NCI-H2227 (cell line): ENCODE results near the gene MAP4K5.
"Not testable (repeated sequence)": the region's sequence is repeated elsewhere in the genome, so short reads cannot be mapped to it uniquely, and the experiment has no call there.

Source experiments
- DNase-seq: peaks from one replicate; lab custom pipeline; 2025; ENCODE audit not compliant: unreplicated experiment; lab: John Stamatoyannopoulos, UW

MAP4K5 gene

DNA sequence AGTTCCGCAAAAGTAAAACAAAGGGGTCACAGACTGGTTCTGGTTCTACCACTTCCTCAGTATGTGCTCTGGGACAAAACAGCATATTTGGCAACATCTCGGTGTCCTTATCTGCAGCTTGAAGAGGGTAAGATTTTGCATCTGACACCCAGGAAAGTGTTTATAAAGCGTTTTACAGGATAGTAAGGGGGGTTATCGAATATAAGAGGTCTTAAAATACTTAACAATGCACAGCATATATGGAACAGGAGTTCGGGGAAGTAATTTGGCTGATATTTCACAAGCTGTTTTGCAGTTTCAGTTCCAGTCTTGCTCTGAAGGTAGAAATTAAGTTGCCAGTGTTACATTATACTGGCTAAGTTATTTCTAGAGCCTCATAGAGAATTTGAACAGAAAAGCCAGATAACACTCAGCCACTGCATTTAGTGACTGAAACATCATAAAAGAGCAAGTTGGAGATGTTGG is 904 bp upstream of the MAP4K5 start:
- DNase-seq, result no peak

DNA sequence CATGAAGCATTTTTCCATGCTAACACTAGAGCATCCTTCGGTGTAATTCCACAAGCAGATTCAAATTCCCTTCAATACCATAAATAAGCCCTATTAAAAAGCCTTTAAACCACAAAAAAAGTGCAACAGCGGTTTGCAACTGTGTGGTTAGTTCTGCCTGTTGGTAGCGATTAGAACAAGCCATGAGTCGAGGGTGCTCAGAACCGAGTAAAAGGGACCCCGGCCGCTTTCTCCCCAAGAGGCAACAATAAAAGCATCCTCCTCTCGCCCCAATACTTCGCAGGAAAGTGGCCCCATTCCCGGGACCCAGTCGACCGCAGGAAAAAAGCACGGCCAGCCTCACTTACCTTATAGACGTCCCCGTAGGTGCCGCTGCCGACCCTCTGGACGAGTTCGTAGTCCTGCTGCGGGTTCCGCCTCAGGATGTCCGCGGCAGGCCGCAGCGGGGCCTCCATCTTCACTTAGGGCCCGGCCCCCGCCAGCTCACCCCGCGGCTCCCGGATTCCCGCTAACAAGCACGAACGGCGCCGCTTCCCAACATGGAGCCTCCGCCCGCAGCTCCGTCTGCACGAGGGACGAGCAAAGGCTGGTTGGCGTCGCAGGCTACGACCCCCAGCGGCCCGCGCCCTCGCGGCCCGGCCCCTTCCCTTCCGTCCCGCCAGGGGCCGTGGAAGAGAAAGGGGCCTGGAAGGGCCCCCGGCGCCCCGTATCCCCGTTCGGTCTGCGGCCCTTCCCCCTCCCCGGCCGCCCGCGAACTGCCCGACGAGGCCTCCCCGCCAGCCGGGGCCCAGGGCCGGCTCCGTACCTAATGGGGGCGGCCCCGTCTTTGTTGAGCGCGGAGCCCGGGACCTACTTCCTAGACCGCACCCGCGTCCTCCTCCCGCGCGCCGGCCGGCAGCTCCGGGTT is 521 bp downstream of the MAP4K5 start:
- peak; percentile 65 for DNase-seq

DNA sequence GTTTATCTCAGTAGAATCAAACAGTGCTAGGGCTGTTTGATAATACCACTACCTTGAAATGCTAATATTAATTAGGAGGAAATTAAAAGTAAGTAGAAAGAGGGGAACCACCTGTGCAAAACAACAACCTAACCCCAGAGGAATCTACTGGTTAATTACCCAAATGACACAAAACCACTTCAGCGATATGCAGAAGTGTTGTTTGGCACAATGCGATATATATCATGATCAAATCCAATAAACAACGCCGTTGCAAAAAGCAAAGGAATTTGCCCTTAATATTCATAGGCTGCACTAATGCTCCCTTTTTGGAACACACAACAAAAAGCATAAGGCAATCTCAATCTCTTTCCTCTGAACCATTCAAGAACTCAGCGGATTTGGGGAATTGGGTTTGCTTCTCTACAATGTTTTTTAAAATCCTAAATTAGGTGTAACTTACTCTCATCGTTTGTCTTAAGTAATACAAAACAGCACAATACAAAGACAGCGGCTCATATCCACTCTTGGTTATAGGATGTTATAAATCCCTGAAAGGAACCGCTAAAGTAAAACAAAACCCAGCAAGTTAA is 1.5 kb downstream of the MAP4K5 start:
- DNase-seq, result no peak

DNA sequence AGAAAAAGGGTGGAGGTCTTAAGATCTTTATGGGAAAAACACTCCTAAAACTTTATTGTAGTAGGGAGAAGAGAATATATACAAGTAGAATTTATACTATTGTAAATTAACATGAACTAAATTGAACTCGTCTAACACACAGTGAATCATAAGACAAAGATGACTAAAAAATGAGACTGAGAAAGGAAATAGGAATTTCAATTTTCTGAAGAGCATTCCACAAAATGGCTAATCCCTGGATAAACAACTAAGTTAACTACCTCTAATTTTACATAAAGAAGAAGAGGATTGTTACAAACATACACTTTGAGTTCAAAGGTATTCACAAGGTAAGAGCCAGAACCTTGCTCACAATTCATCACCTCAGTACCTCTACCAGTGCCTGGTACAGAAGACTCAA is 2.0 kb downstream of the MAP4K5 start:
- no peak for DNase-seq

DNA sequence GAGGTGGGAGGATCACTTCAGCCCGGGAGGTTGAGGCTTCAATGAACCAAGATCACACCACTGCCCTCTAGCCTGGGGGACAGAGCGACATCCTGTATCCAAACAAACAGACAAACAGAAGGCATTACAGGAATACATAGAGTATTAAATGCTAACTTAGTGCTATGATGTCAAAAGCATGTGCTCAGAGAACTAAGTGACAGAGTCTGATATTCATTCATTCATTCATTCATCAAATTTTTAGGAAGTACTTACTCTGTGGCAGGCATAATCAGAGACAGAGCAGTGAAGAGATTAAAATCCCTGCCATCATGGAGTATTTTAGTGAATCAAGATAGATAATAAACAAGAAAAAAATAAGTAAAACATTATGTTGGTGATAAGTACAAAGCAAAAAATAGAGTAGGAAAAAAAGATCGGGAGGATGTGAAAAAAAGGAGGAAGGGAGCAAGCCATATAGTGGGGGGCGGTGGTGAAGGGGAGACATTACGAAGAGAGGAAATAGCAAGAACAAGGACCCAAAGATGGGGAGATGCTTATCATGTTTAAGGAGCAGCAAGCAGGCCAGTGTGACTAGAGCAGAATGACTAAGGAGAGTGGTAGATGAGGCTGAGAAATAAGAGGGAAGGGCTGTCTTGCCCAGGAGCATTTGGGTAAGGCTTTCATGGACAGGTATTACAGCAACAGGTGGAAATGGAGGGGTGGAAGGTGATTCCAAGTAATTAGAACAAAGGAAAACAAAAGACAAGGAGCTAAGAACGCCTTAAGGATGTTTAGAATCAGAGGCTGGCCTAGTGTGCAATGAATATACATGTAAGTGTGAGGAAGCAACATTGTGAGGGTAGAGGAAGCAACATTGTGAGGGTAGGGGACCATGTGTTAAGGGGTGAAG is 2.8 kb downstream of the MAP4K5 start:
- DNase-seq, result no peak

DNA sequence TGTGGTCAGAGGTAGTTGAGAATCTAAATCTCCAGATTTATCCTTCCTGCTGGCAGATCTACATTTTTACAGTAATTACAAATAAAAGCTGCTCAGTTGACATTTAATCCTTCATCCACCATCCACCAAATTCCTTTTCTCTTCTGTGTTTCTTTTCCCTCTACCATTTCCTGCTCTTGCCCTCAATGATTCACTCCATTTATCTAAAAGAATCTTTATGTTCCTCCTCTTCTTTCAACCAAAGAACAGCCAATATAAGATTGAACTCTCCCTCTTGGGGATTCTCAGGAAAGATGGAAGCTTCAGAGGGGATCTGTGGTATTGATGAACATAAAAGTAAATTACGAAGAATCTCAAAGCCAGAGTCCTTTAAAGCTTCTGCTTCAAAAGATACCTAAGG is 4.4 kb downstream of the MAP4K5 start:
- no peak for DNase-seq

DNA sequence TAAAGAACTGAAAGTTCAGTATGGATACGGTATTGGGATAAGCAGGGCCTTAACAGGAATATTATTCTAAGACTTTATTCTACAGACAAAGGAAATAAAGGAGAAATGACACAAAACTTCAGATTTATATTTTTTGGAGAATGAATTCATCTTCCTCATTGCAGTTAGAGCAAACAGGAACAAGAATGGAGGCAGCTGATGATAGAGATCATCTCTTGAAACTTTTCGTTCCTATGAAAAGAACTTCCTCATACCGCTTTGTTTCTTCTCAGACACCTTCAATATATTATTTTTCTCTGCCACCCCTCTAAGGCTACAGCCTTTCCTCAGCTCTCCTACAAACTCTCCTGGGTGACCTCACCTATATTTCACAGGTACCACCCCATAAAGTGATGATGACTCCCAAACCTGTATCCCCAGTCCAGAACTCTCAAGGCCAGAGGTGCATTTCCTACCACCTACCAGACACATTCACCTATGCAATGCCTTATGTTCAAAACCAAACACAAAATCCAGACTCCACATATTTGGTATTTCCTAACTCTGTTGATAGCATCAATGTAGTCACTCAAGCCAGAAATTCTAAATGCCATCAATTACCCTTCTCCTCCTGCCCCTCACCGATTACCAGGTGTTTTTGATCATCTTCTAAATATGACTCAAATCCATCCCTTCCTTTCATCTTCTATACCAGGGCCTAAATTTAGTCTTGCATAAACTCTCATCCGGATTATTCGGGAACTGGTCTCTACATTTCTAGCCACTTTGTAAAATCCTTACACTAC is 7.4 kb downstream of the MAP4K5 start:
- DNase-seq, result no peak

DNA sequence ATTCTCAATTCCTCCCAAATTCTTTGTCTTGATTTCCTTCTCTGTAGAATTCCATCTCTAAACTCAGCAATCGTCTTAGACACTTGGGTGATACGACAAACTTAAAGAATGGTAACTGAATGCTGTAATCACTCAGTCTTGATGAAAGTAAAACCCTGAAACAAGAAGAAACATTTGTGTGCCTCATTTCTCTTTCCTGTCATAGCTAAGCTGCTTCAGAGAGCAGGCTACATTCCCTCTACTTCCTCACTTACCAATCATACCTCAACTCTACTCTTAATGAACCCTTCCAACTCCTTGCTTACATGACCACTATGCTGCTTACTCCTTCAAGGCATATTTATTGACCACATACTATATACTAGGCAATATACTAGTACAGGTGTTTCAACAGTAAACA is 8.3 kb downstream of the MAP4K5 start:
- DNase-seq, result no peak

DNA sequence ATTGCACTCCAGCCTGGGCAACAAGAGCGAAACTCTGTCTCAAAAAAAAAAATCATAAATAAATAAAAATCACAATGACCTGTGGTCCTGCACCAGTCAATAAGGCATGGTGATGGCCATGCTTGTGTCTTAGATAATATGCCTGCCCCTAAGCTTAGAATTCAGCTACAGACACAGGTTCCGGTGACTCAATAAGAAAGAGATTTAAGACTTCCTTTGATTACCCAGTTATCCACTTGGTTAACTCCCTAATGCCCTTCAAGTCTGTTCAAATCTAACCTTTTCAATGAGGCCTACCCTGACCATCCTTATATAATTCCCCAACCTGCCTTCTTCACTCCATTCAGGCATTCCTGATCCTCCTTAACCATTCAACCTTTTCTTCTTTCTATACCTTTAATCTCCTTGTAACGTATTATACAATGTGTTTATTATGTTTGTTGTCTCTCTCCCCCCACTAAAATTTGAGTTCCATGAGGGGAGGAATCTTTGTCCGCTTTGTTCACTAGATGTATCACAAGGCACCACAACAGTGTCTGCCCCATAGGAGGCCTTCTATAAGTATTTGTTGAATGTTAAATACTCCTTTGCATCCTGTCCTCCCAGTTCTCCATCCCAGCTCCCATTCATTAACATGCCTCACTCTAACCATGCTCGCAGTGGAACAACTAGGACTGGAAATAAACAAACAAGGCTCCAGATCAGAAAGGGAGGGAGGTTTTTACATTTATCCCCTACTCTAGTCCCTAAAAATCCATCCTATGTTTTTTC is 8.9 kb downstream of the MAP4K5 start:
- DNase-seq, result no peak

DNA sequence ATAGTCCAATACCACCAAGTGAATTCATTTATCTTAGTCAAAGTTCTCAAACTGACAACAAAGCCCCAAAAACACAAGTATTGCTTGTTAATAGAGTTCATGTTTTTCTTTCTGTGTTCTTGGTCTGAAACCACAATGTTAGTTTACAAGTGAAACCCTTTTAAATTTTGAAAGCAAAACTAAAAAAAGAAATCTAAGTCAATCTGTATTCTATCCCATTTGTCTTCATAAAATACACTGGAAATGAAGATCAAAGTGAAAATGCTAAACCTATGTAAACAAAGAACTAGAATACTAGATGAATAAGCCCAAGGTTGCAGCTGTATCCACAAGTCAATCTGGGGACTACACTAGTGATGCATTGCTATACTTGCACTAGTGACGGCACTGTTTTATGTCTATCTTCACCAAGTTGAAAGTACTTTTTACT is 10.4 kb downstream of the MAP4K5 start:
- no peak for DNase-seq

DNA sequence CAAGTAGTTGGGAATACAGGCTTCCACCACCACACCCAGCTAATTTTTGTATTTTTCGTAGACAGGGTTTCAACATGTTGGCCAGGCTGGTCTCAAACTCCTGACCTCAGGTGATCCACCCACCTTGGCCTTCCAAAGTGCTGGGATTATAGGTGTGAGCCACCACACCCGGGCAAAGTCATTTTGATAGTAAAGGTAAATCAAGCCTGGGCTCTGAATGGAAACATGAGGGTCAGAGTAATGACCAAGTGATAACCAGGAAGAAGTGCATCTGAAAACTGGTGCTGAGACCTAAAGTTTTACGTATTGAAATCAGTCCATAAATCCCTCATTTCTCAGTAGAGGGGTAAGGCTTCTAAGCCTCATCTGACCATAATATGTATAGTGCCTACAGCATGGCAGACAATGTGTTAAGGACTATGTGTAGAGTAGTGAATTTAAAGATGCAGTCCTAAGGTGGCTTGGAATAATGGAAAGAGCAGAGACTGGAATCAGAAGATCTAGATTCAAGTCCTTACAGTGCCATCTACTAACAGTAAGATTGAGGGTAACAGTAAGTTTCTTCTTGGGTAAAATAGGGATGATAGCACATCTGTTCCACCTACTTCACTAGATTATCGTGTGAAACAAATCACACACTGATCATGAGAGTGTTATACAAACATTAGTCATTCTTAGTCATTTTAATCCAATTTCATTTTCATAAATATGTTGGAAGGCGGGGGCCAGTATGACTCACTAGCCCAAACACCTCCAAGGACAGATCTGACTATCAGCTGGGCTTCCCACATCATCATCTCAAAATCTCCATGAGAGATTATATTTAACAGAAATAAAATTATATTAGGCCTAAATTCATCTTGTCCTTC is 11.2 kb downstream of the MAP4K5 start:
- no peak for DNase-seq

DNA sequence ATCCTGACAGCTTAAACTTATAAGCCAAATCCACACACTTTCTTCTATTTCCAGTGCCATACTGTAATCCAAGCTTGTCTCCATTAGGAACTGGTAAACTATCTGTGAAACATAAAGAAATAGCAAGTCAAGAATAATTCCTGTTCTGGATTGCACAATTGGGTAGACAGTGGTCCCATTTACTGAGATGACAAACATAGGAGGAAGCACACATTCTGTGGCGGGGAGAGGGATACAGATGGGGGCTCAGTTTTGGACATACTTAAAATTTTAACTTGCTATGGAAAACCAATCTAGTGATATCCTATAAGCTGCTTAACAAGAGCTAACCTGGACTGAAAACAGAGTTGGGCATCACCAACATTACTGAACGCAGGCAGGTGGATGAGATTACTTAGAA is 16.3 kb downstream of the MAP4K5 start:
- no peak for DNase-seq

DNA sequence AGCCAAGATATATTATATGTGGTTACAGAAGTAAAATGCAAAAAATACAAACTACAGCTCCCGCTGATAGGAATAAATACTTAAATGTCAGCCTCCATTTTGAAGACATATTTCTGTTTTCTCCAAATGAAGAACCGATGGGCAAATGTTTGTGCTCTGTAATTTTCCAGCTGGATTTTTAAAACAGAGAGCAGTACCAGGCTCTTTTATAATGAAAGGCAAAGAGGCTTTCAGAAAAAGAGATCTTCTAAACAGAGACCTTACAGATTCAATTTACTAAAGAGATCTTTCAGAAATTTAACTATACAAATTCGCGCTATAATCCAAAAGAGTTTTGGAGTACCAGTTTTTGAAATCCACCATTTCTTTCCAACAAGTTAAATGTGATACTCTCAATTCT is 19.9 kb downstream of the MAP4K5 start:
- no peak for DNase-seq

DNA sequence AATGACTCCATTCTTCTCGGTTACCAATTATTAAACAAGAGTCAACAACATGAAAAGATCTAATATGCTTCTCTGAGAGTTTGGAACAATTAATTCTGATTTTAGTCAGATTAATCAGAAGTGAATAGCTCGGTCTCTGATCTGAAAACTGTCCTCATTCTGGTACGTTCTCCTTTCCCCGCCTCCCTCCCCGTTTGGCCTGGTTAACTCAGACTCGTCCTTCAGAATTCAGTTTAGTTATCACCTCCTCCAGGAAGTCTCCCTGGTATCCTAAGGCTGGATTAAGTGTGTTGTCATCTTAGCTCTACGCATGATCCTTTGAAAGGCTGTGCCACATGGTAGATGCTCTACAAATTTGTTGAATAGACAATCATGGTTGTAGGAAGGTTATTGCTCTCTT is 22.2 kb downstream of the MAP4K5 start:
- no peak for DNase-seq

DNA sequence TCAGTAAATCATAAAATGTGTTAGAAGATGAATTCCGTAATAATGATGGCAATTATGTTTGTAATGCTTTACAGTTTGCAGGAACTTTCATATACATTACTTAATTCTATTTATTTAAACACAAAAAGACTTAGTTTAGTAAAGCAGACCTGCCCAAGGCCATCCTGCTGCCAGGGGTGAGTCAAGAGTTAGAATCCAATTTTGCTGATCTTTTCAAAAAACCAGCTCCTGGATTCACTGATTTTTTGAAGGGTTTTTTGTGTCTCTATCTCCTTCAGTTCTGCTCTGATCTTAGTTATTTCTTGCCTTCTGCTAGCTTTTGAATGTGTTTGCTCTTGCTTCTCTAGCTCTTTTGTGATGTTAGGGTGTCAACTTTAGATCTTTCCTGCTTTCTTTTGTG is 25.3 kb downstream of the MAP4K5 start:
- not testable (repeated sequence) for DNase-seq

DNA sequence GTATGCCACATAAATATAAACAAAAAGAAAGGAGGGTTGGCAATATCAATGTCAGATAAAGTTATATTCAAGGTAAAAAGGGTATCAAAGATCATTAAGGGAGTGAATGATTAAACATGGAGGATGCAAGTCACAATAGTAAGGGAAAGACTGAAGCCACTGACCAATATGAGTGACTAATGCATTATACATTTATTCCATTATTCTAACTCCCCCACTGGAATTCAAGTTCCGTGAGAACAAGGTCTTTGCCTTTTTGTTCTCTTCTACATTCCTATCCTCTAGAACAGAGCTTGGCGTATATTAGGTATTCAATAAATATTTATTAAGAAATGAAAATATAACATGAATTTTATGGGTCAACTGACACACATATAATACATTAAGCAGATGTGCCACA is 30.7 kb downstream of the MAP4K5 start:
- DNase-seq, result no peak

DNA sequence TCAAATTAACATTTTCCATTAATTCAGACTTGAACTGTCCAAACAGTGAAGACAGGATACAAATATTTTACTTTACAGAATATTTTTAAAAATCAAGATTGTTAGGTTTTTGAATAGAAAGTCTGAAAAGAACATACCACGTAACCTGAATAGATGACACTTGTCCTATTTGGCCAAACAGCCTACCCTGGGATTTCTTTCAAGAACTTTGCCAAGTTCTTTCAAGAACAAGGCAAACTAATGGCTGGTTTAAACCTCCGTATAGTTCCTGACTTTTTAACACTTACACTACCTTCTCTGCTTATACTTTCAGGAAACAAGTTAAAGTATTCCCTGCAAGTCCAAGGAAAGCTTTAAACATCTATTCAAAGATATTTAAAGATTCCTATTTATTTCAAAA is 35.0 kb downstream of the MAP4K5 start:
- no peak for DNase-seq

DNA sequence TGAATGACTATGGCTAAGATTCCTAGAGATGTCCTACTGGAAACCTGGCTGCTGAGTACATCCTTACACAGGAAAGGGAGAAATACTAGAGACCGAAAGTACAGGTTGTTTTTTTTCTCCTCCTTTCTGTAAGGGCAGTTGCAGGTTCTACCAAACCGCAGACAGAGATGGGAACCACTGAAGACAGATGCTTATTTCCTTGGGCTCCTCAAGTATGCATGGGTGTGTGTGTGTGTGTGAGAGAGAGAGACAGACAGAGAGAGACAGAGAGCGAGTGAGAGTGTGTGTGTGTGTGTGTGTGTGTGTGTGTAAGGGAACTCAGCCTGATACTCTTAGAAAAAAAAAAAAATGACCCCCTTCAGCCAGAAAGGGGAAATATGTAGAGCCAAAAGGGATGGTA is 42.5 kb downstream of the MAP4K5 start:
- DNase-seq, result no peak

DNA sequence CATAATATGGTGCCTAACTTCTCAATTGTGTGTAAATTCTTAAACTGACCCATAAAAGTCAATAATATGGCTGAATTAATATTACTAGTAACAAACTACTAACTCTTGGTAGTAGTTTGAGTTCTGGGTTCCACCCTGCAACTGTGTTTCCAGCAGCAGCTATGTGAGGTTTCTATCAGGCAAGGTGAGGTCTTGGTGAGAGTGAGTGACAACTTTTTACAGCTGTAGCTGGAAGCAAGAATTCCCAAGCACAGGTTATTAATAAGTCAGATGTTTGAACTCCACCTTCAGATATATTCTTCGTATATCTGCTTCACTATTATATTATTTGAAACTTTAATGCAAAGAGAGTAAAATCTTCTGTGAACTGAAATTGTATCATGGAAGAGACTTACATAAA is 43.8 kb downstream of the MAP4K5 start:
- no peak for DNase-seq
